GM12872 (cell line): ENCODE data around the gene RRAGC.
A peak's percentile ranks its signal among the peaks of the same experiment; 100 is the strongest.

Experiments
- CTCF ChIP-seq: IDR thresholded peaks from 3 replicates; pipeline ENCODE4 v1.5.1; 2011; ENCODE audit warnings: low read depth, mild to moderate bottlenecking, low read length, moderate library complexity; ENCODE audit not compliant: insufficient read depth

The RRAGC gene

GRCh38 chr1:38848071-38848470 is 11.5 kb downstream of the RRAGC start:
- no peak for TF ChIP-seq CTCF

GRCh38 chr1:38846210-38846609 is 13.4 kb downstream of the RRAGC start:
- no peak for TF ChIP-seq CTCF

GRCh38 chr1:38840281-38840680 is 19.3 kb downstream of the RRAGC start:
- TF ChIP-seq CTCF = no peak

- no peak for TF ChIP-seq CTCF
Measured at GRCh38 chr1:38839363-38839762, 20.2 kb downstream of the RRAGC start.

GRCh38 chr1:38834937-38835827 is 24.4 kb downstream of the RRAGC start:
- peak; percentile 76 for TF ChIP-seq CTCF

GRCh38 chr1:38834221-38834782 is 25.3 kb downstream of the RRAGC start:
- TF ChIP-seq CTCF = no peak

- TF ChIP-seq CTCF = no peak
Measured at GRCh38 chr1:38833146-38833545, 26.4 kb downstream of the RRAGC start.
